Neural progenitor cell (in vitro differentiated cells): ENCODE measurements around the gene CMTR1. TPM values are rescaled to one million over a fixed set of nuclear protein-coding genes. Genes with fewer than 3 reads are reported as not detected.

Experiments used
- DNase-seq: peaks from one replicate; pipeline ENCODE4 v3.0.0-alpha.2; 2016; ENCODE audit warnings: low spot score
- H2AFZ ChIP-seq: fragments of 200-600 bp; sonication (generic); replicated peaks from 2 replicates; pipeline ENCODE4 v1.6.1; 2016; ENCODE audit warnings: antibody characterized with exemption
- H3F3A ChIP-seq: fragments of 200-600 bp; sonication (generic); 2 replicates; pipeline ENCODE4 v1.6.1; 2016; ENCODE audit warnings: antibody characterized with exemption, low read depth
- H3K27ac ChIP-seq: fragments of 200-600 bp; sonication (generic); 2 replicates; pipeline ENCODE4 v1.5.1; 2016; ENCODE audit warnings: mild to moderate bottlenecking
- H3K27me3 ChIP-seq: fragments of 200-600 bp; sonication (generic); 2 replicates; pipeline ENCODE4 v1.6.1; 2016; ENCODE audit warnings: mild to moderate bottlenecking, moderate library complexity
- H3K36me3 ChIP-seq: fragments of 200-600 bp; sonication (generic); 2 replicates; pipeline ENCODE4 v1.5.1; 2016
- H3K4me1 ChIP-seq: fragments of 200-600 bp; sonication (generic); 2 replicates; pipeline ENCODE4 v1.6.1; 2016; ENCODE audit warnings: mixed run types
- H3K4me2 ChIP-seq: fragments of 200-600 bp; sonication (generic); 2 replicates; pipeline ENCODE4 v1.6.1; 2016
- H3K4me3 ChIP-seq: fragments of 200-600 bp; sonication (generic); 2 replicates; pipeline ENCODE4 v1.5.1; 2016
- H3K79me2 ChIP-seq: fragments of 200-600 bp; sonication (generic); 2 replicates; pipeline ENCODE4 v1.6.1; 2016; ENCODE audit warnings: low read depth
- H3K9ac ChIP-seq: fragments of 200-600 bp; sonication (generic); 2 replicates; pipeline ENCODE4 v1.6.1; 2016
- H3K9me3 ChIP-seq: fragments of 200-600 bp; sonication (generic); 2 replicates; pipeline ENCODE4 v1.5.1; 2016; ENCODE audit warnings: low read depth
- H4K20me1 ChIP-seq: fragments of 200-600 bp; sonication (generic); 2 replicates; pipeline ENCODE4 v1.6.1; 2016; ENCODE audit warnings: low read depth
- H3K27ac Mint-ChIP-seq: 3 replicates; pipeline ENCODE4 v1.8.0; 2021; ENCODE audit warnings: mixed read lengths
- H3K27me3 Mint-ChIP-seq: 2 replicates; pipeline ENCODE4 v1.8.0; 2022; ENCODE audit warnings: low read depth, mild to moderate bottlenecking, inconsistent platforms, moderate library complexity, mixed read lengths; ENCODE audit not compliant: insufficient read depth
- H3K36me3 Mint-ChIP-seq: 3 replicates; pipeline ENCODE4 v1.8.0; 2021; ENCODE audit warnings: mixed read lengths
- H3K4me1 Mint-ChIP-seq: 3 replicates; pipeline ENCODE4 v1.8.0; 2021; ENCODE audit warnings: mixed read lengths
- H3K4me3 Mint-ChIP-seq: 3 replicates; pipeline ENCODE4 v1.8.0; 2021; ENCODE audit warnings: mild to moderate bottlenecking, moderate library complexity, mixed read lengths
- H3K9me3 Mint-ChIP-seq: 3 replicates; pipeline ENCODE4 v1.8.0; 2020; ENCODE audit warnings: mixed read lengths
- CTCF ChIP-seq: fragments of 200-600 bp; sonication (generic); IDR thresholded peaks from 2 replicates; pipeline ENCODE4 v1.5.1; 2017; ENCODE audit warnings: antibody characterized with exemption, mild to moderate bottlenecking
- EZH2 ChIP-seq: fragments of 200-600 bp; sonication (generic); IDR thresholded peaks from 2 replicates; pipeline ENCODE4 v1.6.1; 2017; ENCODE audit warnings: antibody characterized with exemption, mild to moderate bottlenecking, moderate library complexity
- EZH2phosphoT487 ChIP-seq: fragments of 200-600 bp; sonication (generic); IDR thresholded peaks from 2 replicates; pipeline ENCODE4 v1.6.1; 2017; ENCODE audit warnings: antibody characterized with exemption
- total RNA-seq: library from RNA; depleted of rRNA; stranded (reverse); fragments of >200 nt; gene quantifications from 2 replicates; pipeline ENCODE4 v1.2.3, GENCODE V29; 2015; ENCODE audit warnings: low replicate concordance

CMTR1 gene
- total RNA-seq, 1 donor from 2014 or later, result 35.4 TPM

GRCh38 chr6:37435816-37436215, 2.8 kb downstream of the CMTR1 start:
- Mint-ChIP-seq H3K36me3 (peaks cover 8% of the 10 kb centered on the region), H3K27me3 (peaks cover 3% of the 10 kb centered on the region), H3K4me1 (peaks cover 21% of the 10 kb centered on the region), H3K27ac (no peak overlapping the region), H3K4me3 (peak overlapping the region; percentile 10), H3K9me3 (no peaks in the 10 kb centered on the region)
- H3K27me3 ChIP-seq, result no peaks in the 10 kb centered on the region
- peaks cover 50% of the 10 kb centered on the region for H3K79me2 ChIP-seq
- no peaks in the 10 kb centered on the region for H3F3A ChIP-seq
- H3K9ac ChIP-seq, result no peak overlapping the region
- H3K36me3 ChIP-seq, result no peaks in the 10 kb centered on the region
- H4K20me1 ChIP-seq, result peaks cover 7% of the 10 kb centered on the region
- H3K4me3 ChIP-seq, result no peak overlapping the region
- H3K4me2 ChIP-seq, result no peak overlapping the region
- no peaks in the 10 kb centered on the region for H3K9me3 ChIP-seq
- H3K4me1 ChIP-seq, result peaks cover 6% of the 10 kb centered on the region
- no peak for TF ChIP-seq EZH2
- TF ChIP-seq CTCF, result no peak
- no peak for TF ChIP-seq EZH2phosphoT487
- H3K27ac ChIP-seq, result no peak overlapping the region
- no peak for DNase-seq
- H2AFZ ChIP-seq, result no peak overlapping the region

GRCh38 chr6:37438930-37439329, 5.9 kb downstream of the CMTR1 start:
- Mint-ChIP-seq H3K4me3 (no peak overlapping the region), H3K9me3 (no peaks in the 10 kb centered on the region), H3K27me3 (no peaks in the 10 kb centered on the region), H3K27ac (no peak overlapping the region), H3K36me3 (peaks cover 11% of the 10 kb centered on the region), H3K4me1 (peaks cover 9% of the 10 kb centered on the region)
- no peak overlapping the region for H3K9ac ChIP-seq
- no peak overlapping the region for H3K27ac ChIP-seq
- peaks cover 5% of the 10 kb centered on the region for H3K4me1 ChIP-seq
- no peaks in the 10 kb centered on the region for H3K36me3 ChIP-seq
- no peaks in the 10 kb centered on the region for H3K9me3 ChIP-seq
- no peaks in the 10 kb centered on the region for H3K27me3 ChIP-seq
- no peak overlapping the region for H2AFZ ChIP-seq
- H3K4me2 ChIP-seq, result no peak overlapping the region
- no peak for DNase-seq
- H3K4me3 ChIP-seq, result no peak overlapping the region
- TF ChIP-seq CTCF (no peak), EZH2phosphoT487 (no peak), EZH2 (no peak)
- H3F3A ChIP-seq, result no peaks in the 10 kb centered on the region
- H3K79me2 ChIP-seq, result peaks cover 42% of the 10 kb centered on the region
- peaks cover 7% of the 10 kb centered on the region for H4K20me1 ChIP-seq

- no peak overlapping the region for H3K27ac ChIP-seq
- Mint-ChIP-seq H3K27me3 (no peaks in the 10 kb centered on the region), H3K4me1 (no peaks in the 10 kb centered on the region), H3K27ac (no peak overlapping the region), H3K9me3 (no peaks in the 10 kb centered on the region), H3K36me3 (peaks cover 24% of the 10 kb centered on the region), H3K4me3 (no peak overlapping the region)
- H3K4me1 ChIP-seq, result no peaks in the 10 kb centered on the region
- peaks cover 15% of the 10 kb centered on the region for H3K79me2 ChIP-seq
- no peaks in the 10 kb centered on the region for H3K36me3 ChIP-seq
- H3F3A ChIP-seq, result no peaks in the 10 kb centered on the region
- H4K20me1 ChIP-seq, result peaks cover 7% of the 10 kb centered on the region
- no peak for DNase-seq
- no peaks in the 10 kb centered on the region for H3K27me3 ChIP-seq
- H3K4me2 ChIP-seq, result no peak overlapping the region
- TF ChIP-seq CTCF (no peak), EZH2phosphoT487 (no peak), EZH2 (no peak)
- no peak overlapping the region for H3K9ac ChIP-seq
- H3K4me3 ChIP-seq, result no peak overlapping the region
- H3K9me3 ChIP-seq, result no peaks in the 10 kb centered on the region
- no peak overlapping the region for H2AFZ ChIP-seq
Observed at GRCh38 chr6:37441651-37442050, 8.6 kb downstream of the CMTR1 start.
